ENCODE results near the gene ABCC8.
A peak's percentile ranks its signal among the peaks of the same experiment; 100 is the strongest.

ABCC8 gene

GRCh38 chr11:17383461-17383860, 93.2 kb downstream of the ABCC8 start:
- no peak for DNase-seq

- DNase-seq = peak; percentile 6
Measured at GRCh38 chr11:17382046-17382728, 94.5 kb downstream of the ABCC8 start.

GRCh38 chr11:17381156-17381555, 95.5 kb downstream of the ABCC8 start:
- no peak for DNase-seq

GRCh38 chr11:17379383-17380180, 97.1 kb downstream of the ABCC8 start:
- DNase-seq = peak; percentile 12

GRCh38 chr11:17378655-17379054, 98.0 kb downstream of the ABCC8 start:
- DNase-seq = no peak

- no peak for DNase-seq
Measured at GRCh38 chr11:17376493-17376892, 100.2 kb downstream of the ABCC8 start.

GRCh38 chr11:17375547-17375946, 101.1 kb downstream of the ABCC8 start:
- no peak for DNase-seq

GRCh38 chr11:17371614-17372013, 105.0 kb downstream of the ABCC8 start:
- peak; percentile 20 for DNase-seq

GRCh38 chr11:17369684-17370243, 106.9 kb downstream of the ABCC8 start:
- DNase-seq = no peak

GRCh38 chr11:17369094-17369493, 107.6 kb downstream of the ABCC8 start:
- DNase-seq = no peak

GRCh38 chr11:17368551-17368950, 108.1 kb downstream of the ABCC8 start:
- peak; percentile 12 for DNase-seq

GRCh38 chr11:17366495-17366894, 110.2 kb downstream of the ABCC8 start:
- DNase-seq = no peak

GRCh38 chr11:17354601-17354991, 122.0 kb downstream of the ABCC8 start:
- DNase-seq = no peak

GRCh38 chr11:17353821-17354600, 122.6 kb downstream of the ABCC8 start:
- DNase-seq = no peak

GRCh38 chr11:17352950-17353820, 123.5 kb downstream of the ABCC8 start:
- DNase-seq = peak; percentile 85

- DNase-seq = peak; percentile 54
Measured at GRCh38 chr11:17351510-17352176, 125.0 kb downstream of the ABCC8 start, which contains the start of gene NCR3LG1. Gene NCR3LG1, plus strand, starts transcription at chr11:17351800. Its CDS starts 170 bp downstream, at chr11:17351970.

- DNase-seq = no peak
Measured at GRCh38 chr11:17351172-17351509, 125.5 kb downstream of the ABCC8 start.

GRCh38 chr11:17350455-17351171, 126.0 kb downstream of the ABCC8 start:
- DNase-seq = no peak

- DNase-seq = no peak
Measured at GRCh38 chr11:17347676-17348075, 129.0 kb downstream of the ABCC8 start.

- DNase-seq = no peak
Measured at GRCh38 chr11:17343907-17344306, 132.7 kb downstream of the ABCC8 start.

- DNase-seq = no peak
Measured at GRCh38 chr11:17343257-17343656, 133.4 kb downstream of the ABCC8 start.
